Mesenchymal stem cell (in vitro differentiated cells and primary cell): ENCODE data around the gene DRD1.
"Not testable (repeated sequence)": the region's sequence is repeated elsewhere in the genome, so short reads cannot be mapped to it uniquely, and the experiment has no call there.

Experiments used
- DNase-seq: peaks from one replicate; pipeline ENCODE4 v3.0.0-alpha.2; 2013
- H2AFZ ChIP-seq: one replicate; pipeline ENCODE4 v1.6.1; 2013; ENCODE audit warnings: low read depth, mild to moderate bottlenecking, control low read depth, inconsistent platforms, low read length, moderate library complexity
- H2AK5ac ChIP-seq: 2 replicates; pipeline ENCODE4 v1.6.1; 2013; ENCODE audit warnings: low read length, moderate library complexity, mild to moderate bottlenecking, inconsistent platforms; ENCODE audit not compliant: severe bottlenecking
- H2BK120ac ChIP-seq: one replicate; pipeline ENCODE4 v1.6.1; 2013; ENCODE audit warnings: low read depth, mild to moderate bottlenecking, inconsistent platforms, low read length, moderate library complexity
- H2BK12ac ChIP-seq, 2 experiments: one replicate each; pipeline ENCODE4 v1.6.1; 2013; ENCODE audit warnings: inconsistent platforms in 2 of 2, low read length in 2 of 2, mild to moderate bottlenecking in 2 of 2, moderate library complexity in 2 of 2, control low read depth in 1 of 2
- H2BK15ac ChIP-seq: one replicate; pipeline ENCODE4 v1.6.1; 2013; ENCODE audit warnings: mild to moderate bottlenecking, low read depth, inconsistent platforms; ENCODE audit not compliant: poor library complexity, severe bottlenecking
- H2BK5ac ChIP-seq: 2 replicates; pipeline ENCODE4 v1.6.1; 2013; ENCODE audit warnings: low read depth, mild to moderate bottlenecking, low read length, control low read depth, inconsistent platforms; ENCODE audit not compliant: poor library complexity, severe bottlenecking
- H3K14ac ChIP-seq, 2 experiments: one replicate each; pipeline ENCODE4 v1.6.1; 2013; ENCODE audit warnings: inconsistent platforms in 2 of 2, low read length in 2 of 2, control low read depth in 1 of 2, mild to moderate bottlenecking in 1 of 2, moderate library complexity in 1 of 2
- H3K18ac ChIP-seq, 2 experiments: one replicate each; pipeline ENCODE4 v1.6.1; 2013; ENCODE audit warnings: inconsistent platforms in 2 of 2, low read length in 2 of 2, control low read depth in 1 of 2, low read depth in 1 of 2, mild to moderate bottlenecking in 1 of 2
- H3K23ac ChIP-seq, 2 experiments: one replicate each; pipeline ENCODE4 v1.6.1; 2013; ENCODE audit warnings: inconsistent platforms in 2 of 2, low read length in 2 of 2, mild to moderate bottlenecking in 2 of 2, moderate library complexity in 2 of 2, control low read depth in 1 of 2
- H3K27ac ChIP-seq: 2 replicates; pipeline ENCODE4 v1.5.1; 2013; ENCODE audit warnings: mild to moderate bottlenecking, moderate library complexity, low read length, control low read depth, inconsistent platforms; ENCODE audit not compliant: poor library complexity, severe bottlenecking
- H3K27me3 ChIP-seq, 2 experiments: 2 replicates each; pipeline versions ENCODE4 v1.6.1 to v1.7.0; 2013; ENCODE audit warnings: low read length in 2 of 2, mild to moderate bottlenecking in 2 of 2, moderate library complexity in 2 of 2, control low read depth in 1 of 2, inconsistent platforms in 1 of 2; ENCODE audit not compliant: control insufficient read depth in 1 of 2, insufficient read depth in 1 of 2
- H3K36me3 ChIP-seq, 2 experiments: 2 replicates each; pipeline versions ENCODE4 v1.6.1 to v1.7.0; 2013; ENCODE audit warnings: low read length in 2 of 2, control low read depth in 1 of 2, inconsistent platforms in 1 of 2, low read depth in 1 of 2, mild to moderate bottlenecking in 1 of 2; ENCODE audit not compliant: insufficient read depth in 2 of 2, control insufficient read depth in 1 of 2
- H3K4ac ChIP-seq, 2 experiments: one replicate each; pipeline ENCODE4 v1.6.1; 2013; ENCODE audit warnings: inconsistent platforms in 2 of 2, low read length in 2 of 2, mild to moderate bottlenecking in 2 of 2, moderate library complexity in 2 of 2, control low read depth in 1 of 2, low read depth in 1 of 2
- H3K4me1 ChIP-seq: 2 replicates; pipeline ENCODE4 v1.6.1; 2013; ENCODE audit warnings: low read depth, low read length, control low read depth; ENCODE audit not compliant: control insufficient read depth, insufficient read depth
- H3K4me2 ChIP-seq: 2 replicates; pipeline ENCODE4 v1.6.1; 2013; ENCODE audit warnings: low read length, mild to moderate bottlenecking, inconsistent platforms; ENCODE audit not compliant: poor library complexity, severe bottlenecking
- H3K4me3 ChIP-seq, 2 experiments: 2 replicates each; pipeline versions ENCODE4 v1.5.1 to v1.7.0; 2013; ENCODE audit warnings: low read length in 2 of 2, mild to moderate bottlenecking in 2 of 2, control low read depth in 1 of 2, low read depth in 1 of 2; ENCODE audit not compliant: insufficient read depth in 1 of 2
- H3K79me1 ChIP-seq: replicated peaks from 2 replicates; pipeline ENCODE4 v1.6.1; 2013; ENCODE audit warnings: mild to moderate bottlenecking, control low read depth, low read length, inconsistent platforms; ENCODE audit not compliant: poor library complexity, severe bottlenecking
- H3K9ac ChIP-seq: 2 replicates; pipeline ENCODE4 v1.7.0; 2013; ENCODE audit warnings: mild to moderate bottlenecking, low read length, moderate library complexity
- H3K9me3 ChIP-seq: 2 replicates; pipeline ENCODE4 v1.7.0; 2013; ENCODE audit warnings: mild to moderate bottlenecking, low read length; ENCODE audit not compliant: control insufficient read depth
- H4K8ac ChIP-seq: one replicate; pipeline ENCODE4 v1.6.1; 2013; ENCODE audit warnings: inconsistent platforms, mild to moderate bottlenecking, low read length, moderate library complexity
- H4K91ac ChIP-seq: one replicate; pipeline ENCODE4 v1.6.1; 2013; ENCODE audit warnings: mild to moderate bottlenecking, low read length, inconsistent platforms
- WGBS: methylation state at CpG from one replicate; pipeline ENCODE4 v1.1.7; 2013; ENCODE audit warnings: mixed read lengths; 5-methylcytosine and 5-hydroxymethylcytosine counted together

DRD1 gene

GRCh38 chr5:175395430-175395829, 48.6 kb downstream of the DRD1 start:
- no CpG with 5 or more reads among the region's 4 CpGs for WGBS
- DNase-seq = not testable (repeated sequence)

GRCh38 chr5:175394601-175395000, 49.4 kb downstream of the DRD1 start:
- no peaks in the 10 kb centered on the region for H3K36me3 ChIP-seq
- H2BK15ac ChIP-seq = no peak overlapping the region
- no peak overlapping the region for H3K4me3 ChIP-seq
- no peaks in the 10 kb centered on the region for H3K79me1 ChIP-seq
- H2BK5ac ChIP-seq = no peak overlapping the region
- no peak overlapping the region for H3K18ac ChIP-seq
- H3K9me3 ChIP-seq = no peaks in the 10 kb centered on the region
- DNase-seq = no peak
- no peak overlapping the region for H2BK120ac ChIP-seq
- 65% methylated on average over 3 of the region's 5 CpGs for WGBS
- no peak overlapping the region for H3K27ac ChIP-seq
- H3K9ac ChIP-seq = no peak overlapping the region
- no peak overlapping the region for H3K4ac ChIP-seq
- H4K91ac ChIP-seq = no peak overlapping the region
- no peak overlapping the region for H2AK5ac ChIP-seq
- no peak overlapping the region for H3K23ac ChIP-seq
- no peak overlapping the region for H2BK12ac ChIP-seq
- H3K27me3 ChIP-seq = peaks cover 0 to 16% of the 10 kb centered on the region in 2 experiments
- no peaks in the 10 kb centered on the region for H3K4me1 ChIP-seq
- H3K4me2 ChIP-seq = no peak overlapping the region
- no peak overlapping the region for H3K14ac ChIP-seq
- H2AFZ ChIP-seq = no peak overlapping the region
- no peak overlapping the region for H4K8ac ChIP-seq

More at GRCh38 chr5:175395430-175395829, 48.6 kb downstream of the DRD1 start:
- not testable (repeated sequence) for H3K4me3 ChIP-seq, H4K91ac ChIP-seq, H3K14ac ChIP-seq, H2BK15ac ChIP-seq, H3K27ac ChIP-seq, H3K4me2 ChIP-seq, H3K36me3 ChIP-seq, H3K79me1 ChIP-seq, H3K4me1 ChIP-seq, H3K23ac ChIP-seq, H3K9ac ChIP-seq, H3K4ac ChIP-seq, H3K9me3 ChIP-seq, H2AK5ac ChIP-seq, H4K8ac ChIP-seq, H3K18ac ChIP-seq, H2AFZ ChIP-seq, H2BK12ac ChIP-seq, H2BK5ac ChIP-seq, H2BK120ac ChIP-seq
- peaks cover 0 to 16% of the 10 kb centered on the region in 2 experiments for H3K27me3 ChIP-seq

GRCh38 chr5:175393897-175394296, 50.1 kb downstream of the DRD1 start:
- H2BK12ac ChIP-seq = no peak overlapping the region
- H2AFZ ChIP-seq = no peak overlapping the region
- no peak overlapping the region for H3K18ac ChIP-seq
- no peak overlapping the region for H4K91ac ChIP-seq
- H2BK120ac ChIP-seq = no peak overlapping the region
- H3K9ac ChIP-seq = no peak overlapping the region
- no peak overlapping the region for H2AK5ac ChIP-seq
- H3K27me3 ChIP-seq = peaks cover 0 to 16% of the 10 kb centered on the region in 2 experiments
- H3K4me3 ChIP-seq = no peak overlapping the region
- H3K4ac ChIP-seq = no peak overlapping the region
- no peak overlapping the region for H2BK15ac ChIP-seq
- no peak overlapping the region for H3K23ac ChIP-seq
- no peak overlapping the region for H4K8ac ChIP-seq
- no peak for DNase-seq
- H3K4me2 ChIP-seq = no peak overlapping the region
- WGBS = 59% methylated on average over 4 of the region's 4 CpGs
- H2BK5ac ChIP-seq = no peak overlapping the region
- H3K9me3 ChIP-seq = no peaks in the 10 kb centered on the region
- H3K79me1 ChIP-seq = no peaks in the 10 kb centered on the region
- no peak overlapping the region for H3K14ac ChIP-seq
- no peaks in the 10 kb centered on the region for H3K36me3 ChIP-seq
- H3K4me1 ChIP-seq = no peaks in the 10 kb centered on the region
- no peak overlapping the region for H3K27ac ChIP-seq

- DNase-seq = no peak
- no peak overlapping the region for H2AFZ ChIP-seq
Measured at GRCh38 chr5:175392236-175392635, 51.7 kb downstream of the DRD1 start.

More at GRCh38 chr5:175392236-175392635, 51.7 kb downstream of the DRD1 start:
- Histone ChIP-seq H4K91ac (no peak overlapping the region), H3K27ac (no peak overlapping the region), H2BK5ac (no peak overlapping the region), H3K23ac (no peak overlapping the region), H3K9me3 (no peaks in the 10 kb centered on the region), H3K4me3 (no peak overlapping the region), H3K4me2 (no peak overlapping the region), H3K9ac (no peak overlapping the region), H3K4ac (no peak overlapping the region), H3K79me1 (no peaks in the 10 kb centered on the region), H2BK15ac (no peak overlapping the region), H2BK12ac (no peak overlapping the region), H3K36me3 (no peaks in the 10 kb centered on the region), H2BK120ac (no peak overlapping the region), H3K18ac (no peak overlapping the region), H3K14ac (no peak overlapping the region), H3K27me3 (peaks cover 0 to 20% of the 10 kb centered on the region in 2 experiments), H3K4me1 (no peaks in the 10 kb centered on the region), H4K8ac (no peak overlapping the region), H2AK5ac (no peak overlapping the region)
- WGBS = 79% methylated on average over 5 of the region's 5 CpGs
